PC-9 (cell line): ENCODE data around the gene CHN1. TPM values are rescaled to one million over a fixed set of nuclear protein-coding genes. Genes with fewer than 3 reads are reported as not detected.

Experiments
- BruUV-seq: library from RNA; stranded (reverse); fragments of 400-500 nt; replicated peaks from 2 replicates; lab custom pipeline; 2021; lab: Mats Ljungman, UMichigan
- CTCF ChIA-PET: fragments of 300-600 bp; sonication (Branson Sonifier 250); formaldehyde crosslinking; loops from one replicate; lab custom pipeline; 2022; ENCODE audit warnings: antibody characterized with exemption; lab: Charles Lee
- POLR2A ChIA-PET: fragments of 300-600 bp; sonication (Branson Sonifier 250); formaldehyde crosslinking; loops from one replicate; lab custom pipeline; 2022; ENCODE audit warnings: antibody characterized with exemption; ENCODE audit not compliant: unreplicated experiment; lab: Charles Lee
- DNase-seq, 2 experiments: peaks; one replicate each; pipeline versions ENCODE4 v3.0.0 to v3.0.0-alpha.2; 2015 to 2022; ENCODE audit warnings: mixed read lengths in 1 of 2
- H2AFZ ChIP-seq: fragments of 200-600 bp; sonication (generic); 2 replicates; pipeline ENCODE4 v1.8.1; 2017; ENCODE audit warnings: antibody characterized with exemption
- H3F3A ChIP-seq: fragments of 200-600 bp; sonication (generic); 2 replicates; pipeline ENCODE4 v1.8.1; 2017; ENCODE audit warnings: antibody characterized with exemption, mild to moderate bottlenecking, low read depth; ENCODE audit not compliant: insufficient read depth
- H3K27ac ChIP-seq: fragments of 200-600 bp; sonication (generic); 2 replicates; pipeline ENCODE4 v1.6.1; 2016; ENCODE audit warnings: mixed run types
- H3K27me3 ChIP-seq: fragments of 200-600 bp; sonication (generic); 2 replicates; pipeline ENCODE4 v1.6.1; 2016; ENCODE audit warnings: low read depth, mixed run types; ENCODE audit not compliant: insufficient read depth
- H3K36me3 ChIP-seq: fragments of 200-600 bp; sonication (generic); 2 replicates; pipeline ENCODE4 v1.6.1; 2016; ENCODE audit warnings: low read depth, mixed run types
- H3K4me1 ChIP-seq: fragments of 200-600 bp; sonication (generic); replicated peaks from 2 replicates; pipeline ENCODE4 v1.6.1; 2016; ENCODE audit warnings: mixed run types; ENCODE audit not compliant: insufficient read depth
- H3K4me2 ChIP-seq: fragments of 200-600 bp; sonication (generic); 2 replicates; pipeline ENCODE4 v1.6.1; 2017; ENCODE audit warnings: mixed run types
- H3K4me3 ChIP-seq: fragments of 200-600 bp; sonication (generic); 2 replicates; pipeline ENCODE4 v1.6.1; 2016; ENCODE audit warnings: mixed run types
- H3K79me2 ChIP-seq: fragments of 200-600 bp; sonication (generic); 2 replicates; pipeline ENCODE4 v1.6.1; 2017; ENCODE audit warnings: low read depth, mixed run types
- H3K9me2 ChIP-seq: fragments of 200-600 bp; sonication (generic); 2 replicates; pipeline ENCODE4 v1.8.1; 2017; ENCODE audit warnings: mild to moderate bottlenecking; ENCODE audit not compliant: insufficient read depth
- H3K9me3 ChIP-seq: fragments of 200-600 bp; sonication (generic); 2 replicates; pipeline ENCODE4 v1.8.1; 2016; ENCODE audit warnings: low read depth; ENCODE audit not compliant: insufficient read depth
- H4K20me1 ChIP-seq: fragments of 200-600 bp; sonication (generic); 2 replicates; pipeline ENCODE4 v1.8.1; 2017; ENCODE audit not compliant: insufficient read depth
- EZH2 ChIP-seq: fragments of 200-600 bp; sonication (generic); IDR thresholded peaks from 2 replicates; pipeline ENCODE4 v1.8.0; 2017; ENCODE audit warnings: antibody characterized with exemption, low read depth
- intact Hi-C: fragments of 100-400 bp; cut with micrococcal nuclease; formaldehyde crosslinking; loops from one replicate; pipeline ENCODE4 v1.10.0; 2022; ENCODE audit not compliant: unreplicated experiment
- total RNA-seq: library from RNA; stranded (reverse); gene quantifications from 2 replicates; pipeline ENCODE4 v1.2.3, GENCODE V29; 2021
- TF ChIP-seq, protein P1 (sequence below): fragments of 200-600 bp; sonication (generic); conservative IDR thresholded peaks from 2 replicates; pipeline ENCODE4 v1.6.1; 2017; ENCODE audit warnings: mixed run types, antibody characterized with exemption, mild to moderate bottlenecking, moderate library complexity

CHN1 gene
- total RNA-seq, 1 experiment from 2014 or later = 14.0 TPM

- Histone ChIP-seq H3K4me3 (peak overlapping the region; percentile 77), H3K27me3 (peaks cover 47% of the 10 kb centered on the region), H3K4me2 (peak overlapping the region; percentile 82), H3K4me1 (peaks cover 13% of the 10 kb centered on the region), H2AFZ (peak overlapping the region; percentile 87), H3K9me3 (no peaks in the 10 kb centered on the region), H3K36me3 (no peaks in the 10 kb centered on the region), H4K20me1 (no peaks in the 10 kb centered on the region), H3F3A (peaks cover 11% of the 10 kb centered on the region; the same call in 1 of the 2 replicates), H3K27ac (no peak overlapping the region), H3K79me2 (no peaks in the 10 kb centered on the region), H3K9me2 (no peaks in the 10 kb centered on the region)
- ChIA-PET POLR2A (interaction anchor here (0.7 kb wide), 1 partner anchor 32 kb away, joined by 3 read pairs; no protein-coding TSS in a partner anchor), CTCF (interaction anchor here (1.0 kb wide), 1 partner anchor 255 kb away, joined by 3 read pairs; no protein-coding TSS in a partner anchor)
- BruUV-seq = no TSS peak
- TF ChIP-seq, protein P1, sequence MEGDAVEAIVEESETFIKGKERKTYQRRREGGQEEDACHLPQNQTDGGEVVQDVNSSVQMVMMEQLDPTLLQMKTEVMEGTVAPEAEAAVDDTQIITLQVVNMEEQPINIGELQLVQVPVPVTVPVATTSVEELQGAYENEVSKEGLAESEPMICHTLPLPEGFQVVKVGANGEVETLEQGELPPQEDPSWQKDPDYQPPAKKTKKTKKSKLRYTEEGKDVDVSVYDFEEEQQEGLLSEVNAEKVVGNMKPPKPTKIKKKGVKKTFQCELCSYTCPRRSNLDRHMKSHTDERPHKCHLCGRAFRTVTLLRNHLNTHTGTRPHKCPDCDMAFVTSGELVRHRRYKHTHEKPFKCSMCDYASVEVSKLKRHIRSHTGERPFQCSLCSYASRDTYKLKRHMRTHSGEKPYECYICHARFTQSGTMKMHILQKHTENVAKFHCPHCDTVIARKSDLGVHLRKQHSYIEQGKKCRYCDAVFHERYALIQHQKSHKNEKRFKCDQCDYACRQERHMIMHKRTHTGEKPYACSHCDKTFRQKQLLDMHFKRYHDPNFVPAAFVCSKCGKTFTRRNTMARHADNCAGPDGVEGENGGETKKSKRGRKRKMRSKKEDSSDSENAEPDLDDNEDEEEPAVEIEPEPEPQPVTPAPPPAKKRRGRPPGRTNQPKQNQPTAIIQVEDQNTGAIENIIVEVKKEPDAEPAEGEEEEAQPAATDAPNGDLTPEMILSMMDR = no peak
- no peak for TF ChIP-seq EZH2
- intact Hi-C loops = no loop called here
- DNase-seq = no peak
Measured at GRCh38 chr2:175004730-175004979, 526 bp downstream of the CHN1 start.

- intact Hi-C loops = no loop called here
- no TSS peak for BruUV-seq
Measured at GRCh38 chr2:175003875-175004729, 1.1 kb downstream of the CHN1 start.

GRCh38 chr2:175002547-175003274, 2.5 kb downstream of the CHN1 start:
- Histone ChIP-seq H3K27me3 (peaks cover 38% of the 10 kb centered on the region), H3K79me2 (no peaks in the 10 kb centered on the region), H3K4me2 (no peak overlapping the region), H3K36me3 (no peaks in the 10 kb centered on the region), H3K9me3 (no peaks in the 10 kb centered on the region), H2AFZ (no peak overlapping the region), H3K27ac (no peak overlapping the region), H3K4me3 (no peak overlapping the region), H4K20me1 (no peaks in the 10 kb centered on the region), H3K4me1 (peaks cover 25% of the 10 kb centered on the region), H3K9me2 (no peaks in the 10 kb centered on the region), H3F3A (peaks cover 25% of the 10 kb centered on the region; the same call in 1 of the 2 replicates)
- ChIA-PET CTCF (interaction anchor here (0.6 kb wide), 1 partner anchor 1095 kb away, joined by 3 read pairs; no protein-coding TSS in a partner anchor), POLR2A (no interaction called here)
- TF ChIP-seq, protein P1 = no peak
- no peak for TF ChIP-seq EZH2
- no TSS peak for BruUV-seq
- DNase-seq = no peak
- intact Hi-C loops = no loop called here

More at GRCh38 chr2:175003875-175004729, 1.1 kb downstream of the CHN1 start:
- Histone ChIP-seq H2AFZ (0 out of 2 replicates have a peak overlapping the region, but pooled peaks have one; percentile 36), H3K79me2 (no peaks in the 10 kb centered on the region), H3F3A (peaks cover 12% of the 10 kb centered on the region; the same call in 1 of the 2 replicates), H3K27me3 (peaks cover 47% of the 10 kb centered on the region), H3K36me3 (no peaks in the 10 kb centered on the region), H3K4me1 (peaks cover 13% of the 10 kb centered on the region), H3K4me2 (peak overlapping the region; percentile 82), H3K4me3 (peak overlapping the region; percentile 77), H4K20me1 (no peaks in the 10 kb centered on the region), H3K27ac (no peak overlapping the region), H3K9me2 (no peaks in the 10 kb centered on the region), H3K9me3 (no peaks in the 10 kb centered on the region)
- ChIA-PET CTCF (interaction anchor here (0.6 kb wide), 1 partner anchor 397 kb away, joined by 3 read pairs; no protein-coding TSS in a partner anchor), POLR2A (interaction anchor here (0.7 kb wide), 1 partner anchor 32 kb away, joined by 3 read pairs; no protein-coding TSS in a partner anchor)
- TF ChIP-seq EZH2 = no peak
- TF ChIP-seq, protein P1 = no peak
- peak in 1 of 2 experiments; percentile 32 for DNase-seq
